Glutamatergic neuron (in vitro differentiated cells): ENCODE results near the gene CAPS2. TPM values are rescaled to one million over a fixed set of nuclear protein-coding genes. Genes with fewer than 3 reads are reported as not detected.

Experiments used
- DNase-seq: peaks from one replicate; pipeline ENCODE4 v3.0.0; 2022
- H3K27ac Mint-ChIP-seq: one replicate; pipeline ENCODE4 v1.8.0; 2020; ENCODE audit warnings: mild to moderate bottlenecking, mixed read lengths, inconsistent platforms; ENCODE audit not compliant: unreplicated experiment
- H3K27me3 Mint-ChIP-seq: one replicate; pipeline ENCODE4 v1.8.0; 2020; ENCODE audit warnings: mild to moderate bottlenecking, moderate library complexity, mixed read lengths, inconsistent platforms; ENCODE audit not compliant: unreplicated experiment
- H3K36me3 Mint-ChIP-seq: one replicate; pipeline ENCODE4 v1.8.0; 2020; ENCODE audit warnings: mild to moderate bottlenecking, mixed read lengths, inconsistent platforms; ENCODE audit not compliant: unreplicated experiment
- H3K4me1 Mint-ChIP-seq: one replicate; pipeline ENCODE4 v1.8.0; 2020; ENCODE audit warnings: mild to moderate bottlenecking, low read depth, mixed read lengths, inconsistent platforms; ENCODE audit not compliant: unreplicated experiment
- H3K4me3 Mint-ChIP-seq: one replicate; pipeline ENCODE4 v1.8.0; 2020; ENCODE audit warnings: mild to moderate bottlenecking, mixed read lengths, inconsistent platforms; ENCODE audit not compliant: unreplicated experiment
- H3K9me3 Mint-ChIP-seq: one replicate; pipeline ENCODE4 v1.8.0; 2020; ENCODE audit warnings: mild to moderate bottlenecking, moderate library complexity, mixed read lengths, inconsistent platforms; ENCODE audit not compliant: unreplicated experiment
- total RNA-seq: library from RNA; stranded (reverse); fragmentation: NEBNext Ultra II Directional; extraction: Animal tissue kit (Norgen Biotek cat#: 25700); gene quantifications from one replicate; pipeline ENCODE4 v1.2.1, GENCODE V29; 2021; ENCODE audit not compliant: unreplicated experiment
- TF ChIP-seq, protein P1 (sequence below): fragments of 200-600 bp; sonication (generic); IDR thresholded peaks from one replicate; pipeline ENCODE4 v1.5.0; 2021; ENCODE audit not compliant: partially characterized antibody, unreplicated experiment

Gene CAPS2
- total RNA-seq, 1 donor from 2014 or later, result 6.8 TPM

DNA sequence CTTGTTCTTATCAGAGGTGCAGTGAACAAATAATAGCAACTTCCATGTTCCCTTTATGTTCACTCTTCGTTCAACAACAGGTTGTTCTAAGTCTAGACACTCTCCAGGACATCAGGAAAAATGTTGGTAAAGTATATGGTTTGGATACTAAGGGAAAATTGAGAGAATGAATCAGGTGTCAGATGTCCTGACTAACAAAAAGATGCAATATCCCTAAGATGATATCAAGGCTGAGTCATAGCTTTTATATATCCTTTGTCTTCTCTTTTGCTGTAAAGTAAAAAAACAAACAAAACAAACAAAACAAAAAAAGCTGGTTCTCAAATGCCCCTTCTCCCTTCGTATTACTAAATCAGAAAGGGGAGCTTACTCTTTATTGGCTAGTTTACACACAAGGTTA, 15.4 kb upstream of the CAPS2 start:
- Mint-ChIP-seq H3K4me1 (no peaks in the 10 kb centered on the region), H3K4me3 (no peak overlapping the region), H3K27me3 (no peaks in the 10 kb centered on the region), H3K36me3 (no peaks in the 10 kb centered on the region), H3K27ac (no peak overlapping the region), H3K9me3 (no peaks in the 10 kb centered on the region)
- TF ChIP-seq, protein P1, sequence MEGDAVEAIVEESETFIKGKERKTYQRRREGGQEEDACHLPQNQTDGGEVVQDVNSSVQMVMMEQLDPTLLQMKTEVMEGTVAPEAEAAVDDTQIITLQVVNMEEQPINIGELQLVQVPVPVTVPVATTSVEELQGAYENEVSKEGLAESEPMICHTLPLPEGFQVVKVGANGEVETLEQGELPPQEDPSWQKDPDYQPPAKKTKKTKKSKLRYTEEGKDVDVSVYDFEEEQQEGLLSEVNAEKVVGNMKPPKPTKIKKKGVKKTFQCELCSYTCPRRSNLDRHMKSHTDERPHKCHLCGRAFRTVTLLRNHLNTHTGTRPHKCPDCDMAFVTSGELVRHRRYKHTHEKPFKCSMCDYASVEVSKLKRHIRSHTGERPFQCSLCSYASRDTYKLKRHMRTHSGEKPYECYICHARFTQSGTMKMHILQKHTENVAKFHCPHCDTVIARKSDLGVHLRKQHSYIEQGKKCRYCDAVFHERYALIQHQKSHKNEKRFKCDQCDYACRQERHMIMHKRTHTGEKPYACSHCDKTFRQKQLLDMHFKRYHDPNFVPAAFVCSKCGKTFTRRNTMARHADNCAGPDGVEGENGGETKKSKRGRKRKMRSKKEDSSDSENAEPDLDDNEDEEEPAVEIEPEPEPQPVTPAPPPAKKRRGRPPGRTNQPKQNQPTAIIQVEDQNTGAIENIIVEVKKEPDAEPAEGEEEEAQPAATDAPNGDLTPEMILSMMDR, result no peak
- no peak for DNase-seq

- Mint-ChIP-seq H3K4me1 (no peaks in the 10 kb centered on the region), H3K27ac (no peak overlapping the region), H3K36me3 (no peaks in the 10 kb centered on the region), H3K9me3 (no peaks in the 10 kb centered on the region), H3K4me3 (no peak overlapping the region), H3K27me3 (no peaks in the 10 kb centered on the region)
- DNase-seq, result no peak
- TF ChIP-seq, protein P1, result no peak
Observed at GRCh38 chr12:75341873-75342272, 11.7 kb upstream of the CAPS2 start.

GRCh38 chr12:75337905-75338304, 7.8 kb upstream of the CAPS2 start:
- Mint-ChIP-seq H3K27me3 (no peaks in the 10 kb centered on the region), H3K4me1 (no peaks in the 10 kb centered on the region), H3K36me3 (no peaks in the 10 kb centered on the region), H3K9me3 (no peaks in the 10 kb centered on the region), H3K27ac (no peak overlapping the region), H3K4me3 (no peak overlapping the region)
- TF ChIP-seq, protein P1, result no peak
- no peak for DNase-seq

GRCh38 chr12:75334384-75335030, 4.4 kb upstream of the CAPS2 start, which contains the start of gene GLIPR1L1:
Gene GLIPR1L1 (plus strand): TSS chr12:75334670. CDS start chr12:75334729, 59 bp downstream.
- Mint-ChIP-seq H3K36me3 (no peaks in the 10 kb centered on the region), H3K4me1 (peaks cover under 1% of the 10 kb centered on the region), H3K27ac (peak within 1 kb of the TSS; percentile 6), H3K9me3 (no peaks in the 10 kb centered on the region), H3K27me3 (peaks cover 2% of the 10 kb centered on the region), H3K4me3 (peak within 1 kb of the TSS; percentile 84)
- TF ChIP-seq, protein P1, result peak; percentile 92
- DNase-seq, result peak; percentile 90

- Mint-ChIP-seq H3K4me3 (no peak overlapping the region), H3K9me3 (peaks cover 2% of the 10 kb centered on the region), H3K27ac (no peak overlapping the region), H3K36me3 (no peaks in the 10 kb centered on the region), H3K27me3 (peaks cover 2% of the 10 kb centered on the region), H3K4me1 (peaks cover 3% of the 10 kb centered on the region)
- TF ChIP-seq, protein P1, result no peak
- DNase-seq, result no peak
Observed at GRCh38 chr12:75327642-75328041, 2.5 kb downstream of the CAPS2 start.
